GM21619 (cell line): Measurements from ENCODE around the gene PRKCE.

Experiments used
- ATAC-seq: cut with Tn5 transposase; IDR thresholded peaks from one replicate; pipeline ENCODE4 v1.9.1; 2021; ENCODE audit not compliant: unreplicated experiment

The PRKCE gene

GRCh38 chr2:46008091-46008870, 356.8 kb downstream of the PRKCE start:
- ATAC-seq = no peak

GRCh38 chr2:46009315-46009714, 357.8 kb downstream of the PRKCE start:
- ATAC-seq = no peak

DNA sequence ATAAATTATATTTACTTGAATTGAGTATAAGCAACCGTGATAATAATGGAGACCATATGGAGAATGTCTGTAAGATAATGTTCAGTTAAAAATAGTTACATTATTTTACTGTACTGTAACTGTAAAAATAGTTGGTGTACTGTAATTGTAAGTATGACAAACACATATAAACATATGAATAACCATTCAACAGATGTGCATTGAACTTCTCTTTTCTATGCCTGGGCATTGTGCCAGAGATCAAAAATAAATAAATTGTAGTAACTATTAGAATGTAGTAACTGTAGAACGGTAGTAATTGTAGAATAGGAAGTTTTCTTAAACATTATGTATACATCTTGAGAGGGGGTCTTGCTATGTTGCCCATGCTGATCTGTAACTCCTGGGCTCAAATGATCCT, 358.3 kb downstream of the PRKCE start:
- ATAC-seq = no peak

- ATAC-seq = no peak
Measured at GRCh38 chr2:46010223-46010924, 358.9 kb downstream of the PRKCE start.

DNA sequence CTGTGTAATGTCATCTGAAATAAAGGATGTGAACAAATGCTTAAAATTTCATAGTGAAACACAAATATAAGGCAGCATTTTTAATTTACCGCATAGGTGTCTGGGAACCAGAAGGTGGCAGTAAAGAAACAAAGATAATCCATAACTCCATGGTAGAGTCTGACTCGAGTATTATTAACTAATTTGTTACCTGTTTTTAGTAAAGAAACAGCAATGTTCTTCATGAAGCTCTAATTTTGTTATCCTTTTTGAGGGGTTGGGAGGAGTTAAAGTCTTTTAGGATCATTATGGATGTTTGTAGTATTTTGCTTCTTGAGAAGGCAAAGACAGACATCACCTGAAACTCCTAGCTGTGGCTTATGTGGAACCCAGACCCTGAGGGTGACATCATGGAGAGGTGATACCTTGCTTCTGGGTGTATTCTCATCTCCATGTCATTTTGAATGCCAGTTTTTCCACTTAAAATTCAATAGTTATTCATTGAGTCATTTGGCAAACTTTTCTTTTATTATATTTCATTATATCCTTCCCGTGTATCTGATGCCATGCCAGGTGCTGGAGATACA, 359.5 kb downstream of the PRKCE start:
- no peak for ATAC-seq

GRCh38 chr2:46012618-46013240, 361.3 kb downstream of the PRKCE start:
- ATAC-seq = no peak

DNA sequence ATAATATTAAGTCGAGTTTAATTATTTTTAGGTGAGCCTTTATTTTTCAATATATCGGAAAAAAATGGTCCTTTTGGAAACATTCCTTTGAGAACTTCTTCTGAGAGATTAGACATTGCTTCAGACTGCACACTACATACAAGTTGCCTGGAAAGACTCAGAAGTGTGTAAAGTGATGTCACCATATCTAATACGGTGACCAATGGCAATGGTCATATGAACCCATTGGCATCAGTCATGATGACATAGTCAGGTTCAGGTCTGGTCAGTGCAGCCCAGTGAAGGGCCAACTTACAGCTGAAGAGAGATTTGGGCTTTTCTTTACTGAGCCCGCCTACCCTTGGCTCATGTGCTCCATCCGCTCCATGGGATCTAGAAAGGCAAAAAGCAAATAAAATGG, 362.3 kb downstream of the PRKCE start:
- no peak for ATAC-seq

DNA sequence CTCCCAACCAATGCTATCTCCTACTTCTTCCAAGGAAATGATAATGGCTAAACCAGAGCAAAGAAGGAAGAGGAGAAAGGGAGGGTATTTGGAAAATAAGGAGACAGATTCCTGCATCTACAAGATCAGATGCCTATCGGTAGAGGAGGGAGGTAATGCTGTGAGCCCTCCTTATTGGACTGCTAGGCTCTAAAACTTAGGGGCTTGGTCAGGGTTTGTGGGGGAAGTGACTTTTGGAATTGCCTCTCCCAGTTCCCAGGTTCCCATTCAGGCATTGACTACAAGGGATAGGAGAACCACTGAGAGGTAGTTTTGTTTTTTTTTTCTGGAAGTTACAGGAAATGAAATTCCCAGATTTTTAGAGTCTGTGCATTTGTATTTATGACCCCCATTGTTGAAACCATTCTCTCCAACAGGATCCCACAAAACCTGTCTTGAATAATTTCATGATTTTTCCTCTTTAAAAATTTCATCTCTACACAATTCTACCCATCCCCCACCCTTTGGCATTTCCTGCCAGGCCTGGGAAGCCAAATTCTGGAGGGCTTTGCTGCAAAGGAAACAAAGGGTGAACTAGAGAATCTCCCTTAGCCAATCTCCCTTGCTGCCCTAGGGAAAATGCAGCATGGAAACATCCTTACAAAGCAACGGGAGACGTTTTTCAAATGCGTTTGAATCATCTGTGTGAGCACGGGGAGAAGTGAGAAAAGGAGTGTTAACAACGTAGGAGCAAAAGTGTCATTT, 363.6 kb downstream of the PRKCE start:
- no peak for ATAC-seq

- ATAC-seq = no peak
Measured at GRCh38 chr2:46015671-46016070, 364.2 kb downstream of the PRKCE start.

DNA sequence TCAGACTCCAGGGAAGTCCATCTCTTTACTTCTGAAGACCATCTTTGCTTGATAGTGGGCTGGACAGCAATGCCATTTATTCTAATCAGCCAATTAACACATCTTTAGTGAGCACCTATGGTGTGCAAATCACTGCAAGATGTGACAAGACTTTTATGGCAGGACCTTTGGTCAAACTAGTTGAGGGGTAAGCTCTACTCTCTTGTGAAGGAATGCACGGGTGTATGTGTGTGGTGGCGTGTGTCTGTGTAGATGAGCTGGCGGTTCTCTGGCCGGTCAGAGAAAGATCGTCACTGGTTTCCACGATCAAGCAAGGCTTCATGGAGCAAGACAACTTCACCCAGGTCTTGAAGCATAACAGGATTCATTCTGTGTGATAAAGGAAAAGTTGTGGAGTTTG, 364.6 kb downstream of the PRKCE start:
- ATAC-seq = no peak

- no peak for ATAC-seq
Measured at GRCh38 chr2:46018773-46019591, 367.5 kb downstream of the PRKCE start.

GRCh38 chr2:46020416-46020815, 368.9 kb downstream of the PRKCE start:
- no peak for ATAC-seq

DNA sequence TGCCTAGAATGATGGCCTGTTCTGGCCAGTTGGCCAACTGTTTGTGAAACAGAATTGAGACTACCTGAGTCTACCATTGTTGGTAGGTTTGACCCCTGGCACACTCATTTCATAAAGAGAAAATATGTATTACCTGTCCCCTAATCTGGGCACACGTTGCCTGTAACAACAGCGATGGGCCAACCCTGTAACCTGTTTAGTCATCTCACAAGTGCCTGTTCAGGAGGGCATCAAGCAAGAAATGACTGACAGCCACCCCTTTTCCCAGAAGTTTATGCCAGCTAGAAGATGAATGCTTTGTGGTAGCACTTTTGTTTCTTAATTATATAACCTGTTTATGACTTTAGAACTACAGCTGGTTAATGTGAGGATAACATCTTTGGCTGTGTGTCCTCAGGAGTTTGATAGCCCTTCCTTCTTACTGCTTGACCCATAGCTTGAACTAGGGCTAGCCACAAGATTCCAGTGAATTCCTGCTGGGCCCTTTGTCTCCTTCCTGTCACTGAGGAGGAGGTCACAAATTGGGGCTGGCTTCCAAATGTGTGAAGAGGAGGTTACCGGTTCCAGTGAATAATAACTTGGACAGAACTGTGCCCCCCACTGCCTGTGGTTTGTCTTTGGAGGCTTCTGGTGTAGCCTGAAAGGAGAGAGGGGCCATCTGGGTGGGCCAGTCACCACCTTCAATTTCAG, 371.8 kb downstream of the PRKCE start:
- ATAC-seq = no peak

GRCh38 chr2:46024146-46024779, 372.8 kb downstream of the PRKCE start:
- ATAC-seq = no peak

GRCh38 chr2:46025081-46025480, 373.6 kb downstream of the PRKCE start:
- ATAC-seq = no peak

GRCh38 chr2:46025676-46026075, 374.2 kb downstream of the PRKCE start:
- ATAC-seq = no peak

- ATAC-seq = no peak
Measured at GRCh38 chr2:46026431-46026830, 375.0 kb downstream of the PRKCE start.

DNA sequence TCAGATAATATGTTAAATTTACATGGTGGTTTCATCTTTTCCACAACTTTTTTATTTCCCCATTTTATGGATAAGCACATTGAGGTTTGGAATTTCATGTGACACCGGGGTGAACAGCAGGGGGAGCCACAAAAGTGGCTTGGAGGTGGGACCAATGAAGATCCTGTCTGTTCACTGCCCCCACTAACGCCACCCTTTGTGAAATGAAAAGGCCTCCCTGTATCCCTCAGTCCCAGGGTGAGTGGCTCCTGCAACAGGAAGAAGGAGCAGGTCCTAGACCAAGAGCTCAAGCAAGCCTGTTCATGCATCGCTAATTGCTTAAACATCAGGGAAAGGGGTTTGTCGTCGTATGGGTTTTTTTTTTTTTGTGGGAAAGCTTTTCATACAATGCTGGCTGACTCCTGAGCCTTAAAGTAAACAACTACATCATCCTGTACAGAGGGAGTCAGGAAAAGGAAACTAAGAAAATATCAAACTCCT, 377.9 kb downstream of the PRKCE start:
- ATAC-seq = no peak

- ATAC-seq = no peak
Measured at GRCh38 chr2:46030330-46030729, 378.9 kb downstream of the PRKCE start.
